Ammon's horn (tissue), 1 donor: ENCODE data around the gene EXOSC10.
"Not testable (repeated sequence)": the region's sequence is repeated elsewhere in the genome, so short reads cannot be mapped to it uniquely, and the experiment has no call there.

ENCODE experiments used
- DNase-seq: peaks from one replicate; pipeline ENCODE4 v3.0.0-alpha.2; 2016; ENCODE audit warnings: low spot score

Gene EXOSC10

DNA sequence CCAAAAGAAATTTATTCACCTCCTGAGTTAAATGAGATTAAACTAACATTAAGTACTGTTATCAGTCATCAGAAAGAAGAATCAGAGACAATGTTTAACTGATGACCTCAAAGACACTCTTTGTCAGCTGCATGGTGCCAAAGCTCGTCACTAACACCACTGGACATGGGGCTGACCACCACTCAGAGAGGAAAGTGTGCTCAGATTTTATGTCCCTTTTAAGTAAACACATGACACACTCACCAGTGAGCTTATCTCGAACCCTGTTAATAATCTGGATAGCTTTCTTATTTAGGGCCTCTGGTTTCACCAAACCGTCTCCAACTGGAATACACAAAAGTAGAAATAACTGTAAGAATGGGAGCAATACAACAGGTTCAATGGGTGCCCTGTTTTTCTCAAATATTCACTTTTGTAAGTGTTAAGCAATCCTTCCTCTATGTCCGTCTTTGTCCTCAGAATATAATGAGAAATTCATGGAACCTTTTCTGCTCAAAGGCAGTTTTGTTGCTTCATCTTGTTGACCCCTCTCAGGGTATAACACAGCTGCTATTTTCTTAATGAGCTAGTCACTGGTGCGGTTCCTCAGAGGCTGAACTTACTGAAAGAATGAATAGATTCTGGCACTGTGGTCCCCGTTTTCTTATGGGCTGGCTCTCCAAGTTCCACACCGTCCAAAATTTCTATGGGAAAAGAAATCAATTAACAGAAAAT lies 9.5 kb upstream of the EXOSC10 start:
- peak; percentile 67 for DNase-seq

DNA sequence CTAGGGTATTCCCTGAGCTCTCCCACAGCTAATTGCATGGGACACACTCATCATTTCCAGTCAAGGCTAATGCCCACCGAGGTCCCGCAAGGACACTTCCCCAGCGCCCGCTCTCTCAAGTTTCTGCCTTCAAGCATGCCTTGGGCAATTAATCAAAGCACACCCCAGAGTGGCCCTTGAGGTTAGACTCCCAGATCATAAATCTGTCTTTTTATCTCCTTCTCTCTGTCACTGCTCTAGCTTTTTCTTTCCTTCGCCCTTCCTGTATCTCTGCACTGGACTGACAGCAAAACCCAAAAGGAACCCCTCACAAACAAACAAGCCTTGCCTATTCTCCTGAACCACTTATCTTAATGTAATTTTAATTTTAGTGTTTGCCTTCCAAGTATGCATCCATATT lies 7.9 kb upstream of the EXOSC10 start:
- no peak for DNase-seq

DNA sequence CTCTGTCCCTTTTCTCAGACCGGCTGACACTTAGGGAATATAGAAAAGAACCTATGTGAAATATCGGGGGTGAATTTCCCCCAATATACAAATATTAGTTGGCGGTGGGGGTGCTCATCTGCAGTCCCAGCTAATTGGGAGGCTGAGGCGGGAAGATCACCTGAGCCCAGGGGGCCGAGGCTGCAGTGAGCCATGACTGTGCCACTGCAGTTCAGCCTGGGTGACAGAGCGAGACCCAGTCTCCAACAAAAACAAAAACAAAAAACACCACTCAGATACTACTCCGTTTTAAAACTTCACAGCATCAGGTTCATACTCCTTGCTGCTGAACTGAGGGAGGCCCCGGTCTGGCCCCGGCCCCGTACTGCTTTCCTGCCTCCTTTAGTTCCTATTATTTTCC lies 5.9 kb upstream of the EXOSC10 start:
- DNase-seq: no peak

DNA sequence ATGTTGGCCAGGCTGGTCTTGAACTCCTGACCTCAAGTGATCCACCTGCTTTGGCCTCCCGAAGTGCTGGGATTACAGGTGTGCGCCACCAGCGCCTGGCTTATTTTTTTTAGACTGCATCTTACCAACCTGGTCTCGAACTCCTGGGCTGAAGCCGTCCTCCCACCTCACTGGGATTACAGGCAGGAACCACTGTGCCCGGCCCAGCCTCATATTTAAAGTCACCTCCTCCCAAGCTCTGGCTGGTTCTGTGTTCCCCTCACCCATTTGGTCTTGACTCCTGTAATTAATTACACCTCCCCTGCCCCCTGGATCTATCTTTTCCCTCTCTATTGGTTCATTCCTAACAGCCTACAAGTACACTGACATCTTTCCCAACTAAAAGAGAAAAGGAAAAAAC lies 1.7 kb upstream of the EXOSC10 start:
- no peak for DNase-seq

DNA sequence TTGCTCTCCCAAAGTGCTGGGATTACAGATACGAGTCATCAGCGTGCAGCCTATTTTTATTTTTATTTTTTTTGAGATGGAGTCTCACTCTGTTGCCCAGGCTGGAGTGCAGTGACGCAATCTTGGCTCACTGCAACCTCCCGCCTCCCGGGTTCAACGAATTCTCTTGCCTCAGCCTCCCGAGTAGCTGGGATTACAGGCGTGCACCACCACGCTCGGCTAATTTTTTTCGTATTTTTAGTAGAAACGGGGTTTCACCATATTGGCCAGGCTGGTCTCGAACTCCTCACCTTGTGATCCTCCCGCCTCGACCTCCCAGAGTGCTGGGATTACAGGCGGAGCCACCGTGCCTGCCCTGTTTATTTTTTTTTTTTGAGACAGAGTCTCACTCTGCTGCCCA lies 1.1 kb upstream of the EXOSC10 start:
- DNase-seq: not testable (repeated sequence)

DNA sequence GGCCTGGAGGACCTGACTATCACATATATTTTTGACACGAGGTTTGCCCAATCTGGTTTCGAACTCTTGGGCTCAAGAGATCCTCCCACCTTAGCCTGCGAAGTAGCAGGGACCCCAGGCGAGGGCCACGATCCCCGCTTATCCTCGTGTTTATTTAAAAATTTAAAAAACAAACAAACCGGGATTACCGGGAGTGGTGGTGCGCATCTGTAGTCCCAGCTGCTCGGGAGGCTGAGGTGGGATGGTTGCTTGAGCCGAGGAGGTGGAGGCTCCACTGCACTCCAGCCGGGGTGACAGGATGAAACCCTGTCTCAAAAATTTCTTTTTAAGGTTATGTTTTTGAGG lies 452 bp upstream of the EXOSC10 start:
- DNase-seq: no peak

DNA sequence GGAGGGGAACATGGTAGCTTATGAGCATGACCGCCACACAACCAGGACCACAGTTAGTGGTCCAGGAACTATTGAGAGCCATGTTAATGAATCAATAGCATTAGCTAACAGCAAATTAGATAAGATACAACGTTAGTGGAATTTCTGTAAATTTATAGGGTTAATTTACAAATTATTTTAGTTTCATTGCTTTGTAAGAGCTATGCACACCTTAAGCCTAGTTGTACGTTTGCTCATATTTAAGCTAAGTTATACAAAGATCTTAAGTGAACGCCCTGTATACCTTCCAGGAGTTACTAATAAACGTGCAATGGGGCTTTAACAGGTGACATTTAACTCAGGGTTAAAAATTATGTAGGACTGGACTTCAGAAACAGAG lies 749 bp downstream of the EXOSC10 start:
- DNase-seq: no peak

DNA sequence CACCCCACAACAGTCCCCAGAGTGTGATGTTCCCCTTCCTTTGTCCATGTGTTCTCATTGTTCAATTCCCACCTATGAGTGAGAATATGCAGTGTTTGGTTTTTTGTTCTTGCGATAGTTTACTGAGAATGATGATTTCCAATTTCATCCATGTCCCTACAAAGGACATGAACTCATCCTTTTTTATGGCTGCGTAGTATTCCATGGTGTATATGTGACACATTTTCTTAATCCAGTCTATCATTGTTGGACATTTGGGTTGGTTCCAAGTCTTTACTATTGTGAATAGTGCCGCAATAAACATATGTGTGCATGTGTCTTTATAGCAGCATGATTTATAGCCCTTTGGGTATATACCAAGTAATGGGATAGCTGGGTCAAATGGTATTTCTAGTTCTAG lies 15.9 kb downstream of the EXOSC10 start:
- DNase-seq: not testable (repeated sequence)

DNA sequence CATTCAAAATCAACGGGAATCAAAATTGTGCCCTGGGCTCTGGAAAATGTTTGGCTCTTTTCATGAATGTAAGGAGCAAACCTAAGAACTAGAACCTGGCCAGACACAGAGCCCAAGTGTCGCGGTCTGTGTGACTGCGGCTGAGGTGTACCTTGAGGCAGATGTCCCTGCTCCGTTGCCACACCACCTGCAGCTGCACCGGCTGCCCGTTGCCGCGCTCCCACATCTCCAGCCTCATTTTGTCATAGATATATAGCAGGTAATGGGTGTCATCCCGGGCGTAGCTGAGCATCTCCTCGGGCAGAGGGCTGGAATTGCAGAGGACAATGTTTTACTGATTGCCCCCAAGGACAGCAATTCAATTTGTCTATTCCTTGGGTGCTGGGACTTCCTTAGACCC lies 18.7 kb downstream of the EXOSC10 start:
- no peak for DNase-seq

DNA sequence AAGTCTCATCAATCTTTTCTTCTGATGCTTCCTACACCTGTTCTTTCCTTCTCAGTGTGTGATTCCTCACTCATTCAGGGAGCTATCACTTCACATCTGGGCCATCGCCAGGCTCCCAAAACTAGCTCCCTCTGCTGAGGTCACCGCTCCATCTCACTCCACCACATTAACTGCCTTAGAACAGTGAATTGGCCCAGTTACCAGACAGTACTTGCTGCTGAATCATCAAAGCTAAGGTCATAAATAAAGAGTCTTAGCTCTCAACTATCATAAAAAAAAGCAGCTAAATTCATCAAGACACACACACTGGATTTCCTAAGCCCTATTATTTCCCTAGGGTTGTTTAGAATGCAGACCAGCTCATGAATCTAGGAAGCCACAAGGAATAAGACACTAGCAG lies 21.0 kb downstream of the EXOSC10 start:
- no peak for DNase-seq

DNA sequence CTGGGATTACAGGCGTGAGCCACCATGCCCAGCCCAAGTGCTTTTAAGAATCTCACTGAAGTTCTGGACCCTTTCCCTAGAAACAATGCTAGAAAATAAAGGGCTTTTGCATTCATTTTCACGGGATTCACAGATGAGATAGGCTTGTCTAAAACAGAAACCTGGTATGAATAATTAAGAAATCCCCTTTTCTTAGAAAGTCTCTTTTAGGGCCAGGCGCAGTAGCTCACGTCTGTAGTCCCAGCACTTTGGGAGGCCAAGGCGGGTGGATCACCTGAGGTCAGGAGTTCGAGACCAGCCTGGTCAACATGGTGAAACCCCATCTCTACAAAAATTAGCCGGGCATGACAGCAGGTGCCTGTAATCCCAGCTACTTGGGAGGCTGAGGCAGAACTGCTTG lies 26.3 kb downstream of the EXOSC10 start:
- DNase-seq: not testable (repeated sequence)

DNA sequence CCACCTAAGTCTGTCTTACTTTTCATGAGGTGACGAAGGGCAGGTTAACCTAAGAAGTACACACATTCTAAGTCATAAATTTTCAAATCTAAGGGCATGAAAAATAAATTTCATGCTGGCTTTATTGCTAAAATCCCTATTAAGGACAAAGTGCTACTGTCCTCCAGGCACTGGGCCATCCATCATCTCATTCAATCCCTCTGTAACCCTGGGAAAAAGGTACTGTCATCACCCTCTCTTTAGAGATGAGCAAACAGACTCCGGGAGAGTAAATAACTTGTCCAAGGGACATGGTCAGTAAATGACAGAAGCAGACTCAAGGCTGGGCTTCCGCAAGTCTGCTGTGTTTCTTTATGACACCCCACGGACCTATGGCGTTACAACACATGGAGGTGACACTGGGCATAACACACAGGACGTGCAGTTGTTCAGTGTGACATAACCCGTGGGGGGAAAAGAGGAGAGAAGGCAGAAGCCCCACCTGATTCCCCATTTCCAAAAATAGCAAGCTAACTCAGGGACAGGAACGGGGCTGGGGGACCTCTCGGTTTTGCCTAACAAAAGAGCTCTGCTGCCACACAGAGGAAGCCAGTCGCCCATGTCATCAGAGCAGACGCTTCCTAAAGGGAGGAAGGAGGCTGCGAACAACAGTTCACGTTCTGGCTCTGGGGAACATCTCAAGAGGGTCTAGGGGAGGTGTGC lies 27.3 kb downstream of the EXOSC10 start:
- DNase-seq: no peak

DNA sequence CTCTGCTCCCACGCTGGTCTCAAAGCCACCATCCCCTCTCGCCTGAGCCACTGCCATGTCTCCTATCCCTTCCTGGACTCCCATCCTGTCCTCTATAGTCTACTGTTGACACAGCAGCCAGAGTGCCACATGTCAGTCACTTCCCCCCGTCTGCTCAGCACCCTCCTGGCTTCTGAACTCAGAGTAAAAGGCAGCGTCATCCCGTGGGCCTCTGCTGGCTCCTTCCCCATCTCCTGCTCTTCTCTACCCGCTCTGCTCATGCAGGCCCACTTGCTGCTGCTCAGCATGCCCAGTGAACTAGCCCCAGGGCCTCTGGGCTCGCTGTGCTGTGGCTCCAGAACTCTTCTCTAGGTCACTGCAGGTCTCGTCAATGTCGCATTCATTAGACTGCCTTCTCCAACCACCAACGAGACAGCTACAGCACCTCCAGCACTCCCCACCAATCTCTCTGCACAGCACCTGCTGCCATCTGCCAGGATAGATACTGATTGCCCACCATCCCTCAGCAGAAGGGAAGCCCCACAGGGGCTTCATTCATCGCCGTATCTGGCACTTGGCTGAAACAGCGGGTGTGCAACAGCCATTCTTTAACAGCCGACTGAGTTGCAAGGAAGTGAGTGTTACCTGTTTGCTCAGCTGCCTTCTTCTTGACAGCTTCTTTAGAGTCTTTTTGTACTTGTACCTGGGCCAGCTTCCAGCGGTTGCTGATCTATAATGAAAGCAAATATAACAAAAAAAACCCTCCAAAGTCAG lies 28.0 kb downstream of the EXOSC10 start:
- DNase-seq: no peak

DNA sequence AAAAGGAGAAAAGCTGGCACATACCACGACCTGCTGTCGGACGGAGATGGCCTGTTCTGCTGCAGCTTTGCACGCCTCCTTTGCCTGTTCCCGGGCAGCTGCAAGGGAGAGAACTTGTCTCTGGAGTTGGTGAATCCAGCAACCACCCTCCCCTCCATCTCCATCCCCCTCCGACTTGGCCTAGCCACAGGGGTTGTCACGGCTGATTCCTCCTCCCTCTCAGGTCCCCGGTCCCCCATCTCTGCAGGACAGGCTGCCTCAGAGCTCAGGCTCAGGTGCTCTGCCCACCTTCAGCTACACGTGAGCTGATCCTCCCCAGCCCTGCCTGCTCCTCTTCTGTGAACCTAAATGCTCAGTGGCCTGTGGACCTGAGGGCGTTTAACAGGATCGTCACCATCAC lies 28.8 kb downstream of the EXOSC10 start:
- DNase-seq: no peak

DNA sequence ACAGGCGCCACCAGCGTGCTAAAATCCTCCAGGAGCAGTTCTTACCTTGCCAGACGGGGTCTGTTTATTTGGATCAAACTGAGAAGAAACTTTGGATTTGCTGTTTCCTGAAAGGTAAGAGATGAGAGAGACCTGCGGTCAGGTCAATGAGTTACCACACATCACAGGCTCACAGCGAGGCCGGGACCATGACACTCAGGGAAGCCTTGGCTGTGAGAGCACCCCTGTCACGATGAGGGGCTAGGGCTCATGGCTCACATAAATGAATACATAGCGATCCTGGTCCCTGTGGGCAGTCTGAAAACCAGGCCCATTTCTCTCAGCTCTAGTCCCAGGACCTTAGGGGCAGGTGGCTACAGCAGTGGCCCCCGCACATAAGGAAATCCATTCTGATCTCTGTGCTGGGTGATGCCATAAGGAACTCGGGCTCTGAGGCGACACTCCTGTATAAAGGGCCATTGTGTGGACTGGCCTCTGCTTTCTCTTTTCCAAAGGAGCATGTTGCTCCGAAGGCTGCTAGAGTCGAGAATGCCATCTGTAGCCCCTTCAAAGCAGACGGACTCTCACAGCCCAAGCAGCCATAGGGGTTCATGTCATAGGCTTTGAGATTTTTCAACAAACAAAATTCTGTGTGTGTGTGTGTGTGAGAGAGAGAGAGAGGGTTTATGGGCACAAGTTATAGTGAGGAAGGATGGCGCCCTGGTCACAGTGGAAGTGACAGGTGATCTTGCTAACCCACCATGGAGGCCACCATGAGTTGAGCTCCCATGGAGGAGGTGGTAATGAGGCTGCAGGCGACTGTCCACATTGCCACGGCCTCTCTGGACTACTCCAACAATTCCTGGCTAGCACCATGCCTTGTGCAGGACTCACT lies 30.8 kb downstream of the EXOSC10 start:
- DNase-seq: no peak

DNA sequence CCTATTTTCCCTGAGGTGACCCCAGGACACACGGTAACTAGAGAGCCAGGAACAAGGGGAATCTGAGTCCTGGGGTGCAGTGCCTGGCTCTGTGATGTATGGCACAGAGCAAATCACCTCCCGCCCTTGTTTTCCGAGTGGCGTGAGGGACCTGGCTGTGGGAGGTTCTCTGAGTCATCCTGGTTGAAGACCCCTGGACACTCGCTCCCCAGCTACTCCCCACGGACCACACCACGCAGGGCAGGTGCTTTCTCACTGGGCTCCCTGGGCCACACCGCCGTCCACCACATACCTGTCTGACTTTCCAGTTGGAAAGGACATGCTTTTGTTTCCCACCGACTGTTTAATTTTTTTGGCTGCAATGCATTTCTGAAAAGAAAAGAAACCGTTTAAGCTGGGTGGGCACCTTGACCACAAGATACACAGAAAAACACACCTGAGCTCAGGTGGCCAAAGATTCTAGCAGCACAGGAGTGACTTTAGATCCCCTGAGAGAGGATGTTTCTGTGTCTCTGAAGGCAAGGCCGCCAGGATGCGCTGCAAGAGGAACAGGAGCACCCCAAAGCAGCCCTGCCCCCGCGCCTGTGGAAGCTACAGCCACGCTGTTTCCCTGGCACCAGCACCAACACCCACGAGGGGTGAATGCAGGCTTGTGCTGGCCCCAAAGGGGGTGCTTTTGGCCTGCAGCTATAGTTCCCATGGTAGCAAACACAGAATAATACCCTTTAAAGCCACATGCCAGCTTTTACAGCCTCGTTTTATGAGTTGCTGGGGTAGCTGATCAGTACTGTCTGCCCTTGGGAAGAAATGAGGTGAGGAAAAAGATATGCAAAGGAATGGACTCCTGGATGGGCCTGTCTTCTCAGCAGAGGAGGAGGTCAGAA lies 31.7 kb downstream of the EXOSC10 start:
- peak; percentile 73 for DNase-seq

DNA sequence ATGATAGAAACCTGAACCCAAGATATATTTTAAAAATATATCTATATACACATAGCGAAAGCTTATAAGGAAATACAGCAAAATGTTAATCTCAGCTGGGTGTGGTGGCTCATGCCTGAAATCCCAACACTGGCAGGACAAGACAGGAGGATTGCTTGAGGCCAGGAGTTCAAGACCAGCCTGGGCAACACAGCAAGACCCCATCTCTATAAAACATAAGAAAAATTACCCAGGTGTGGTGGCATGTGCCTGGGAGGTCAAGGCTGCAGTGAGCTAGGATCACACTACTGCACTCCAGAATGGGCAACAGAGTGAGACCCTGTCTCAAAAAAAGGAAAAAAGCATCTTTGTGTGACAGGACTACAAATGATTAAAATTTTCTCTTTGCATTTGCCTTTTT lies 33.9 kb downstream of the EXOSC10 start:
- no peak for DNase-seq

DNA sequence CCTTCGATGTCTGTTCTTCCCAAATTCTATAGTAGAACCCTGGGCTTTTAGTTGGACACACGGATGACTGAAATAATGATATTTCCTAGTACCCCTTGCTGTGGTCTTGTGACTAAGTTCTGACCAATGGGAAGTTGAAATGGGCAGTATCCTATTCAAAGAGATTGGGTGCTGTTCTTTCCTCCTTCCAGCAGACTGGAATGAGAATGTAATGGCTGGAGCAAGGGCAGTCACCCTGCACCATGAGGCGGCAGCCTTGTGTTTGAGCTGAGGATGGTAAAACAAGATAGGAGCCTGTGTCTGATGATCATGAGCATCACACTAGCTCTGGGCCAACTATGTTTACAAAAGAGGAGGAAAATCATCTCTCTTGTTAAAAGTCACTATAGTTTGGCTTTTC lies 34.7 kb downstream of the EXOSC10 start:
- no peak for DNase-seq

DNA sequence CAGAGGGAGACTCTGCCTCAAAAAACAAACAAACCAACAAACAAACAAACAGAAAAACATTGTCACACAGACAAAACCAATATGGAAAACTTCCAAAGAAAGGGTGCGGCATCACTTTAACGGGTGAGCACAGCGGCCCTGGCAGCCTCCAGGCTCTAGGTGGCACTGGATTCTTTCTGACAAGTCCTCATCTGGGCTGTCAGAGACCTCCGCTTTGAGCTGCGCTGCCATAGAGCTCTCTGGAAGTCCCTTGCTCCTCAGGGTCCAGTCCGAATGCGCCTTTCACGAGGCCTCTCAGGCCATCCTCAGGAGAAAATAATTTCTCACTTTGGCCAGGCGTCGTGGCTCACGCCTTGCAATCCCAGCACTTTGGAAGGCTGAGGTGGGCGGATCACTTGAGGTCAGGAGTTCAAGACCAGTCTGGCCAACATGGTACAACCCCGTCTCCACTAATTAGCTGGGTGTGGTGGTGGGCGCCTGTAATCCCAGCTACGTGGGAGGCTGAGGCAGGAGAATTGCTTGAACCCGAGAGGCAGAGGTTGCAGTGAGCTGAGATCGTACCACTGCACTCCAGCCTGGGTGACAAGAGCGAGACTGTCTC lies 35.6 kb downstream of the EXOSC10 start:
- not testable (repeated sequence) for DNase-seq

DNA sequence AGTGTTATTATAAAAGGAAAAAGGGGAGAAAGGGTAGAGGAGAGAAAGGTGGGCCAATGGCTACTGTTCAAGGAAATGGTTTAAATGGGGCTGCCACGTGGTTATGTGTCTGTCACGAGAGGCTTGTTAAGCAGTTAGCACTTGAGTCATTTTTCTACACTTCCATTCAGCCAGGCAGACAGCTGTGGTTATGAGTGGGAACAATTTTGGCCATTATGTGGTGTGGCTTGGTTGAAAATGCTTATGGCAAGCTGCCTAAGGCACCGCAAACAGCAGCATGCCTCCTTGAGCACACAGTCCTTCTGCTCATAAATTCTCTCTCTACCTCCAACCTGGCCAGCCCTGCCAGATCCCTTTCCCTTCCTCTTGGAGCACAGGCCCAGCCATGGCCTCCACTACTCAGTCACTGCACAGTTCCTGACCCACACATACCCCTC lies 36.7 kb downstream of the EXOSC10 start:
- no peak for DNase-seq
